Measurements from ENCODE around the gene TEX19.

The TEX19 gene

DNA sequence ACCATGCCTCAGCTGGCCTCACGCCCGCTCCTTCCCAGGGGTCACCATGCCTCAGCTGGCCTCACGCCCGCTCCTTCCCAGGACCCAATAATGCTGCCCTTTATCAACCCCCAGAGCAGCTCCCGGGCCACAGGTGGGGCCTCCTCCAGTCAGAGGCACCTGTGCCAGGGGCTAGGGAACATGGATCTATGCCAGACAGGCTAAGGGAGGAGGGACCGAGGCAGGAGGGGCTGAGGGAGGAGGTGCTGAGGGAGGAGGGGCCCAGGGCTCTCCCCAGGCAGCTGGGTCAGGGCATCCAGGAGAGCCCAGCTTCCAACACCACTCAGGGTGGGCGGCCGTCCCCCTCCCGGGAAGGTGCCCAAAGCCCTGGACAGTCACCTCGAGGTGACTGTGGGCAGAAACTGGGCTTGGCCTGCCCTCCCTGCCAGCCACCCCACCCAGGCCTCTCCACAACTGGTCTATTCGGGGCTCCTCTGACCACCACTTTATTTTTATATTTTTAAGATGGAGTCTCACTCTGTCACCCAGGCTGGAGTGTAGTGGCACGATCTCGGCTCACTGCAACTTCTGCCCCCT lies 31.9 kb downstream of the TEX19 start:
- no peak for DNase-seq (ENCODE audit: low spot score)

DNA sequence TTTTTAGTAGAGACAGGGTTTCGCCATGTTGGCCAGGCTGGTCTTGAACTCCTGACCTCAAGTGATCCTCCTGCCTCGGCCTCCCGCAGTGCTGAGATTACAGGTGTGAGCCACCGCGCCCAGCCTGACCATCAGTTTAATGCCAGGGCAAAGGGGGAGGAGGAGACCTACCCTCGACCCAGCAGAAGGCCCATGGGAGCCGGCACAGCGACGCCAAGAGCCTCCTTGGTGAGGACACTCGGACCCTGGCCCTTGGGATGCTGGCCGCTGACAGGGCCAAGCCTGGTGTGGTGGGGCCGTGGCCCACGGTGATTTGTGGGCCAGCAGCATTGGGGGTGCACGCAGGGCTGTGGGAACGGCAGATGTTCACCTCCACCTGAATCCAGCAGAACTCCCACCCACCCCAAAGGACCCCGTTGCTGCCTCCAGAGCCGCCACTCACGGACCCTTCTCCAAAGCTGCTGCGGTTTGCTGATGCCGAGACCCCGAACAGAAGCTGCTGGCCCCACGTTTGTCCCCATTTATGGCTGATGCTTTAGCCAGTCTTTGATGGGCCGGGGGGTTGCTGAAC lies 32.5 kb downstream of the TEX19 start:
- DNase-seq (ENCODE audit: low spot score) = no peak

DNA sequence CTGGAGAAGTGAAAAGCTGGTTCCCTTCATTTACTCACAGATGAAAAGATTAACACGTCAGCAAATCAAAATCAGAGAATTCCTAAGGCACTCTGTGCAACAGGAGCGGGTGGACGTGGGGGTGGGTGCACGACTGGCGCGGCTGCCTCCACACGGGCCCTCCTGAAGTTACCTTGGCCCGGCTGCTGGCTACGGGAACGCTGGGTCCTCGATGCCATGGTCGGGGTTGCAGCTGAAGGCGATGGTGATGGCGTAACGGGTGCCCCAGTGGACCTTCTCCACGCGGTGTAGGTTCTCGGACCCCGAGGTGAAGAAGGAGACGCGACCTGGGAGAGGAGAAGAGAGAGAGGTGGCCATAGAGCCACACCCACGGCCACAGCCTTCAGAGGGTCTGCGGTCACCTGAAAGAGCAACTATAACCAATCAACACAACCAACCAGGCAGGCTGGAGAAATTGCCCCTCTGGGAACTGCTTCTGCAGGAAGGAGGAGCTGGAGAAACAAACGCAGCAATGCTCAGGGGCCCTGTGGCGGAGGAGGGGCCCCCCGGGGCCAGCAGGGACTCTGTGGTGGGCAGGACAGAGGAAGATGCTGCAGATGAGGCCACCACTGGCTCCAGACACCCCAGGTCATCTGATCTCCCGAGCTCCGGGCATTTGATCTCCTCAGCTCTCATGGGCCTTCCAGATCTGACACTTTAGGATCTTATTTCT lies 33.3 kb downstream of the TEX19 start:
- no peak for DNase-seq (ENCODE audit: low spot score)

DNA sequence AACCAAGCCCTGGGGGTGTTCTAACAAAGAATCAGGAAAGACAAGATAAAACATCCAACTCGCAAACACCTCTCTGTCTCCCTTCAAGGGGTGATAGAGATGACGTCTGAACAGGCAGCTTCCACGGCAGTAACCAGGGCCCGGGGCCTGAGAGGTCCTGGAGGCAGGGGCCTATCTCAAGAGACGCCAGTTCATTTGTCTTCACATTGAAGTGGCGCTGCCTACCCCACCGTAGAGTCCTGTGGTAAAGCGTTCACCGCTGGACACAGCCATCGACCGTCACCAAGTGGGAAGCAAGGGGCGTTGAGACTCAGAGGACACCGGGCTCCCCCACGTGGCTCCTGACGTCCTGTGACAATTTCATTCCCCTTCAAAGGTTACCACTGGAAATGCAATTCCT lies 33.9 kb downstream of the TEX19 start:
- no peak for DNase-seq (ENCODE audit: low spot score)

DNA sequence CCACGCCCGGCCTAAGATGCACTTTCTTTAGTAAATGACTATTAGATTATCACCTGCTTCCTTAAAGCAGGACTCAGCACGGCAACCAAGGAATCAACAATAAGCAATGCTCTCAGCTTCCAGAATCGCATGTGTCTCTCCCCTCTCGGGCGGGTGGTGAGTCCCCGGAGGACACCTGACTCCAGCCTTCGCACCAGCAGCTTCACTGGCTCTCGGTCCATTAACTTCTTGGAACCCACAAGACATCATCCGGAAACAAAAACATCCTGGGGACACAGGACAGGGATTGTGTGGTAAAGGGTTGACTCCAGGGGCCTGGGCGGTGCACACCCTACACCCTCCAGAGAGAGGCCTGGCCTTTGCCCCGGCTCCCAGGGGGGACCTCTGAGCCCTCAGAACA lies 35.2 kb downstream of the TEX19 start:
- DNase-seq (ENCODE audit: low spot score) = no peak

DNA sequence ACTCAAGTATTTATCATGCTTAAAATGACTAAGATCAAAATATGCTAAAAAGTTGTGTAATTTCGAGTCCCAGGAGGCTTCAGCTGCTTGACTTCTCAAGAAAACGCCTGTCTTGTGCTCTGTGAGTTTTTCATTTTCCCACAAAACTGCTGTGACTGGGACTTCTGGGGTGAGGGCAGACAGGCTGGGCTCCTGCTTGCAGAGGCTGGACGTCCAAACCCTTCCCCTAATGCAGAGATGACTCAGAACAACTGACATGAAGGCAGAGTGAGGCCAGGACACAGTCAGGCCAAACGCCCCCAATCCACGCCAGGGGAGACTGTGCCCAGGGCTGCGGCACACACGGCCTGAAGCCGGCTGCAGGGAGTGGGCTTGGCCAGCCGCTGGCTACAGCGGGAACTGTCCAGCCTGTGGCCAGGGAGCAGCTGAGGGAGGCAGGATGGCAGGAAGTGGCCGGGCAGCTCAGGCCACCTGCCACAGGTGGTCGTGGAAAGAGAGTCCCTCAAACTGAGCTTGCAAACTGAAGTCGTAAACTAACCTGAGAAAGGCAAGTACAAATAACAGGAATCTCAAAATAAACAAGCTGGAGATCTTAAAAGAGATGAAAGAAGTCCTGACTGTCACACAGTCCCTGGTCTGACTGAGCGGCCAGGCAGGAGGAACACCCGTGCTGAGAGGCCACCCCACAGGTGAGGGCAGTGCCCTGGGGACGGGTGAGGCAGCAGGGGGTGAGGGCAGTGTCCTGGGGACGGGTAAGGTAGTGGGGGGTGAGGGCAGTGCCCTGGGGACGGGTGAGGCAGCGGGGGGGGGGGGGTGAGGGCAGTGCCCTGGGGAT lies 37.8 kb downstream of the TEX19 start:
- DNase-seq (ENCODE audit: low spot score) = no peak

DNA sequence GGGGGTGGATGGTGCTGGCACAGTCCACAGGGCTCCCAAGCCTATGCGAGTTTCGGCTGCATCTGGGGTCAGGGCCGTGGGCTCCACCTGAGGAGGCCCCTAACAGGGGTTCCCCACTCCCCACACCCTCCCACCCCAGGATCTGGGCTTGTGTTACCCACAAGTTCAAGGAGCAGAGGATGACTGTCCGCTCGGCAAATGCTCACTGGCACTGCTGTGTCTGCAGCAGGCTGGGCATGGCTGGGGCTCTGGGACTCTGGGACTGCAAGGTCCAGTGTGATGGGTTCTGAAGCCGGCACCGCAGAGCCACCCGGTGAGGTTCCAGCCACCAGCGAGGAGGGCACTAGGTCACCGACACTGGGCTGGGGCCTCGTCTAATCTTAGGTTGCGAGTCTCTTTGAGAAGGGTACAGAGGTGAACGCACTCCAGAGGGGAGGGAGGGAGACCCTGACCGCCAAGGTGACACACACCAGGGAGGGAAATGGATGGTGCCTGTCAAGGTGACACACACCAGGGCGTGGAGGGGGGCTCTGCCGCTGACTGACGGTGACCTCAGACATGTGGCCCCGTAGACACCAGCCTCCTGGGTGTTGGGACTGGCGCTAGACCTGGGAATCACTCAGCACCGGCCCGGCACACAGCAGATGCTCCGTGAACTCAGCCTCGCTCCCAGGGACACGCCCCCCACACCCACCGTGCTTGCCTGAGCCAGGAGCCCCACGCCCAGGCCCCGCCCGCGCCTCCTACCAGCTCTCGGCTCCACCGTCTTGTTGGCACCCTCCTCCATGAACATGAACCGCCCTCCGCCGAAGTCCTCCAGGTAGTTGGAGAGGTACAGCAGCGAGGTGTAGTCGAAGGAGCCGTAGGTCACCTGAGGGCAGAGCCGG lies 38.6 kb downstream of the TEX19 start:
- no peak for DNase-seq (ENCODE audit: low spot score)

DNA sequence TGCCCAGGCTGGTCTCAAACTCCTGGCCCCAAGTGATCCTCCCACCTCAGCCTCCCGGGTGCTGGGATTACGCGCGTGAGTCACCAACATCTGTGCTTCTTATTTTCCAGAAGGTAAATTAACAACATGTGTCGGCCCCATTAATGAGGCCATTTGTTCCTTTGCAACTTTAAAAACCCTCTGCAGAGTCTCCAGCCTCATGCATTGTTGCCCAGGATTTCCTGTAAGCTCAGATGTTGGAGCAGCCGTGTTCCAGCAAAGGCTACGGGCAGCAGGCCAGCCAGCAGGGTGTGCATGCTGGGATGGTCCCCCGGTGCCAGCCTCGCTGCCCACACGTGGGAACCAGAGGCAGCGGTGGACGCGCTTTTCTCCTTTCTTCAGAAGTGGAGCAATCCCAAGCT lies 40.0 kb downstream of the TEX19 start:
- DNase-seq (ENCODE audit: low spot score) = no peak

DNA sequence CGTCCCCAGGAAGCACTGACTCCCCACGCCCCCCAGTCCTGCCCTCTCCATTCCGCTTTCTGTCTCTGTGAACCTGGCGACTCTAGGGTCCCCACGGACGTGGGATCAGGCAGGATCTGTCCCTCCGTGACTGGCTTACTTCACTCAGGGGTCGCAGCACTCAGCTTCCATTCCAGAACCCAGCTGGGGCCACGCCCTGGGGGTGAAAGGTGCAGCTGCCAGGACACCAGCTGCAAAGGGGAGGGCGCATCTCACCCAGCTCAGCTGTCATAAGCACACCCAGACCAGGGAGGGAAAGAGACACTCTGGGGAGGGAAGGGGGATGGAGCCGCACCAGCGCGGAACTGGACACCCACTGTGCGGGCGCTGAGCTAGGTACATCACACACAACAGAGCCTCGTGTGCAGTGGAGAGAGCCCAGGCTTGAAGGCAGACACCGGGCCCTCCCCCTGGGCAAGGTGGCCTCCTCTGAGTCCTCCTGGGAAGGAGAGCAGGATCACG lies 40.6 kb downstream of the TEX19 start:
- no peak for DNase-seq (ENCODE audit: low spot score)

DNA sequence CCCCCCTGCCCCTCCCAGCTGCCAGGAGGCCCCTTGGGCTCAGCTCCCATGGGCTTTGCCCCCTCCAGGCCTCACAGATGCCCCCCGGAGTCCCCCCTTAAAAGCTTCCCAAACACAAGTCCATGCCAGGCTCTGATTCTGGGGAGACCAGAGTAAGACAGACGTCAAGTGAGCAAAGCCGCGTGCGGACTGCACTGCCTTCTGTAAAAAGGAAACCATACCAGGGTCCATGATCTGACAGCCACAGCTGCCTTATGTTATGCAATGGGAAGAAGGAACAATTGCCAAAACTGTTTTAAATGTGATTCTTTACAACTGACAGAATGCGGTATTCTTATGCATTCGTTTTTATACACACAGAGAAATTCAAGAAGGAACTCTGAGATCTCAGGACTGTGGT lies 41.2 kb downstream of the TEX19 start:
- DNase-seq (ENCODE audit: low spot score) = no peak

DNA sequence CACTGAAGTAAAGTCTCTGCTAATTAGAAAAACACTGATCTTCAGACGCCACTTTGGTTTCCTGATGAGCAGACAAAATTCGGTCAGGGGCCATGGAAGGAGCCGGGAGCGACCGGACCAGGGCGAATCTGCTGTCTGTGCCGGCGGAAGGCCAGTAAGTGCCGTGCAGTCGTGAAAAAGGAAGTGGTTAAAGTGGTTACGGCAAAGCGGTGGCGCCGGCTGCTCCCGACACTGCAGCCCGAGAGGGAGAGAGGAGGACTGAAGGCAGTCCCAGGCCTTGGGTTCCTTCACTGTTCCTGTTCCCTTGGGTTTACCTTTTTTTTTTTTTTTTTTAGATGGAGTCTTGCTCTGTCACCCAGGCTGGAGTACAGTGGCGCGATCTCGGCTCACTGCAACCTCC lies 41.8 kb downstream of the TEX19 start:
- DNase-seq (ENCODE audit: low spot score) = no peak

DNA sequence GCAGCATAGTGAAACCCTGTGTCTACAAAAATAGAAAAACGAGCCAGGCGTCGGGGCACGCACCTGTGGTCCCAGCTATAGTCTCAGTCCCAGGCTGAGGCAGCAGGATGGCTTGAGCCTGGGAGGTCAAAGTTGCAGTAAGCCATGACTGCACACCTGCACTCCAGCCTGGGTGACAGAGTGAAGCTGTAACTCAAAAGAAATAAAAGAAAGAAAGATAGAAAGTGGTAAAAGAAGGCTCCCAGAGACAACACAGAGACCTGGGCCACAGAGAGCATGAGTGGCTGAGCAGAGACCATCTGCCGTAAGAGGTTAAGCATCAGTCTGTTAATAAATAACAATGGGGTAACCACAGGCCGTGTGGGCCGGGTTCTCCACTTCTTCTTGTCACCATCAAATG lies 43.8 kb downstream of the TEX19 start:
- no peak for DNase-seq (ENCODE audit: low spot score)

DNA sequence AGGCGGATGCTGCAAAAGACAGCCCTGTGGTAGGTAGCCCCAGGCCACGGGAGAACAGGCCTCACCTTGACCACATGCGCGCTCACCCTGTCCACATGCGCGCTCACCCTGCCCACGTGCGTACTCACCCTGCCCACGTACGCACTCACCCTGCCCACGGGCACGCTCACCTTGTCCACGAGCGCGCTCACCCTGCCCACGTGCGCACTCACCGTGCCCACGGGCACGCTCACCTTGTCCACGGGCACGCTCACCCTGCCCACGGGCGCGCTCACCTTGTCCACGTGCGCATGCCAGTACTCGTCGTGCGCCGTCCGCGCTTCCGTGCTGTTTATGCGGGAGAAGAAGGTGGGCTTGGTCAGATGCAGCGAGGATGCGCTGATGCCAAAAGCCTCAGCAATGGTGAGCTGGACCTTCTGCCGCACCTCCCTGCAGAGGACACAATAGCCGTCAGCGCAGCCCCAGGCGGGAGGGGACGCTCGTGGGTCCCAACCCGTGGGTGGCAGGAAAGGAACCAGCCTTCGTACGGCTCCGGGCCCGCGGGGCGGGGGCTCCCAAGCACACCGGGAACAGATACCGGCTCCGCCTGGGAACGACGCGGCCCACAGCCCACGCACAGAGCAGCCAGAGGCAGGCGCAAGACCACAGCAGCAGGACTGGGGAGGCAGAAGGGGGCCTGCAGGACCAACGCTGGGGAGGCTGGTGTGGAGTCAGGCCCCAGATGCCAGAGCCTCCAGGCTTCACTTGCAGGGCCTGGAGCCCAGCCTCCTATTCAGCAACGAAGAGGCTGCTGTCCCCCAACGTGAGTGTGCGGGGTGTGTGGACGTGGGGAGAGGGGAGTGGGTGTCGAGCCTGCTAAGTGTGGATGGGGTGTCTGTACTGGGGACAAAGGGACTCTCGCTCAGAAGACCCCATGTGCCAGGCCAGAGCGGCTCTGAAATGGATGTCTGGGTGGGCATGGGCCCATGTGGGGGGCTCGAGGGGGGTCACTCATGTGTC lies 44.9 kb downstream of the TEX19 start:
- no peak for DNase-seq (ENCODE audit: low spot score)

DNA sequence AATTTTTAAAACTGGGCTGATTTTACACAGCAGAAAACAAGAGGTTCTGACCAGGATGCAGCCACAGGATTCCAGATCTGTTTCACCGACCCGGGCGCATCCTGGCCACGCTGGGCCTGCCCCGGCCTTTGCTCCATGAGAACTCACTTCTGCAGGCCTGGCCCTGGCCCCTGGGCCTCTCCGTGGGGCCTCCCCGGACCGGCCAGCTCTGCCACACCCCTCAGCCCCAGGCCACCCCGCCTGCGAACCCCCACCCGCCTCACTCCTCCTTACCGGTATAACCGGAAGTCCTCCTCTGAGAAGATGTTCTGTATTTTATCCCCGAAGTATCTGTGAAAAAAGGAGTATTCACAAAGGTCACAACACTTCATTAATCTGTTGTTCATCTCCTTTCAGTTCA lies 46.0 kb downstream of the TEX19 start:
- no peak for DNase-seq (ENCODE audit: low spot score)

DNA sequence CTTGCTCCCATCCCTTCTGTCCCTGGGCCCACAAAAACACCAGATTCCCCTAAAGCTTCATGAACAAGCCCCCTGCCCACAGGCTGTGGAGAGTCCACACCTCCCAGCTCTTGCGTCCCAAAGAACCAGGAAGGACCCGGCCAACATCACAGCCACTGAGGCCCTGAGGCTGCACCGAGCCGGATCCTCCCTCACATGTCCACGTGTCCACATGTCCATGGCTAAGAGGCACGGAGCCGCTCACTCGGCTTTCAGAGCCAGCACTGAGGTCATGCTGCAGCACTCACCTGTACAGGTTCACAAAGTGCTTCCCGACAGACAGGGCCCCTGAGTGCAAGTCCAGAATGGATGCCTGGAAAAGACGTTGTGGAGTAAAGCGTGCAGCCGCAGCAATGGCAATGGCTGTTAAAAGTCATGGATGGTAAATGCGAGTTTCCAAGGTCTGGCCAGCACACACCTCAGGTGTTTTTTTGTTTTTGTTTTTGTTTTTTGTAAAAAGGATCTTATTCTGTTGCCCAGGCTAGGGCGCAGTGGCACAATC lies 47.2 kb downstream of the TEX19 start:
- DNase-seq (ENCODE audit: low spot score) = no peak

DNA sequence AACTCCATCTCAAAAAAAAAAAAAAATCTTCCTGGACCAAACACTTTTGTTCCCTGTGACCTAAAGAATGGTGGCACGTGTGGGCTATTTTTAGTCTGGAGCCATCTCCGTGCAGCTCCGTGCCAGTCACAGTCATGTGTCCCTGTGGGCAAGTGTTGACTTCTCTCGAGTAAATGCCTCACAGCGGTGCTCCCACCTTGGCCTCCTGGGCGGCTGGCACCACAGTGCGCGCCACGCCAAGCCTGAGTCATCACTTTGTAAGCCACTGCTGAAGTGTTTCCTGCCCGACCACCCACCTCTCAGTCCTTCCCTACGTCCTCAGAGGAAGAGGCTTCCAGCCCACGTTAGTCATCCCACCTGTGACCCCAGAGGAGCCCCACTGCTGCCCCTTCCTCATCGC lies 48.2 kb downstream of the TEX19 start:
- DNase-seq (ENCODE audit: low spot score) = no peak

DNA sequence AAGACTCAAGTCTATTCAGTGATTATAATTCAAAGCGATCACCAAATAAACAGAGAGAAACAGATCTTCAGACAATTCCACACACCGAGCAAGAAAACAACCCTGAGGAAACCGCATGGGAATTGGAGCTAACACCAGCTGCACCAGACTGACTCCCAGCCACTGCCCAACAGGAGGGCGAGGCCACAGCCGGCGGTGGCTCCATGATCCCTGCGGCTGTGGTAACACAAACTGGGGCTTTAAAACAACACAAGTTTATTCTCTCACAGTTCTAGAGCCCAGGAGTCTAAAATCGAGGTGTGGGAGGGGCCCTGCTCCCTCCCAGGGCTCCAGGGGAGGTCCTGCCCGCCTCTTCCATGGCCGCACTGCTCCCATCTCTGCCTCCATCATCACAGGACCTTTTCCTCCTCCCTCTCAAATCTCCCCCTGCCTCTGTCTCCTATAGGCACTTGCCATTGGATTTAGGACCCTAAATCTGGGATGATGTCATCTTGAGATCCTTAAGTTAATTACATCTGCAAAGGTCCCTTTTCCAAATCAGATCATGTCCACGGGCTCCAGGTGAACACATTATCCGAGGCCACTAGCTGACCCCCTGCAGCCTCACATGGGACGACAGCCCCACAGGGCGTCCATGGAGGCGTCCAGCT lies 49.4 kb downstream of the TEX19 start:
- no peak for DNase-seq (ENCODE audit: low spot score)

DNA sequence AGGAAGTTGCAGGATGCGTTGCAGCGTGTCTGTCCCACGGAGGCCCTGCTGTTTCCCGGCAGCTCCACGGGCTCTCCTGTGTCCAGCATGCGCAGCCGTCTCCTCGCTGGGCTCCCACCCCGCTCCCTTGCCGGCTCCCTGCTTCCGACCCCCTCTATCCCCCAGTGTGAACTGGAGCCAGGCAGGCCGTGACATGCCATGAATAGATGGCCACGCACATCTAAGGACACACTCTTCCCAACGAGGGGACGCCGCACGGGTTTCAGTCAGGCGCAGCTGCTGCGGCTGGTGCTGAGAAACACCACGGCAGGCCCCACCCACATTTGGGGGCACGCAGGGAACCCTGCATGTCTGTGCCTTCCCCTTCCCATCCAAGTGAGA lies 49.9 kb downstream of the TEX19 start:
- no peak for DNase-seq (ENCODE audit: low spot score)

DNA sequence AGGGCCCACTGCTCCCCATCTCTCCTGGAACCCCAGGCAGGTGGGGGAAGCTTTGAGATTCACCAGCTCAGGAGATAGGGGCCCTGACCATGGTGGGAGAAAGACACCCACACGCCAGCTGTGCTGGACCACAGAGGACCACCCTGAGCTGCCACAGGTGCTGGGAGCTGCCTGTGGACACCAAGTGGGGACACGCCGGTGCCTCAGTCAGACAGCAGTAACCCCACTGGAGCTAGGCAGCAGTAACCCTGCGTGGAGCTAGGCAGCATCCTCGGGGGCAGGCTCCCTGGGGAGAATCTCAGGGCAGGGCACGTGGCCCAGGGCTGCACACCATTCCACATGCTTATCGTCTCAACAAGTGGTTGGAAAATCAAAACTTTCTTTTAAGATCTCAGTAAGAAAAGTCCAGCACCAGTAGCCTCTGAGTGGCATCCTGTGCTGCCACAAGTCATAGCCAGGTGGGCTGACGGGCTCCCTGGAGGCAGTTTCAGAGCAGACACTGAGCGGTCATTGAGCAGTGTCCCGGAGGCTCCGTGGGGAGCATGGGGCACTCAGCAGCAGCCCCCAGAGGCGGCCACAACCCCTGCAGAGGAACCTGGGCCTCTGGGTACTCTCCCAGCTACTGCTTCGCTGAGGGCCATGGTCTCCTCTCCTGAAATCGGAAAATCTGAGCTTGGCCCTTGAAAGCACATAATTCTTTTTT lies 51.1 kb downstream of the TEX19 start:
- no peak for DNase-seq (ENCODE audit: low spot score)
